ENCODE measurements around the gene MRPL55.

Gene MRPL55

GRCh38 chr1:228110556-228110955 lies 1.5 kb upstream of the MRPL55 start:
- H3K27ac ChIP-seq (replicated peaks) = no peak overlapping the region
- no peak overlapping the region for H3K4me3 ChIP-seq (replicated peaks; ENCODE audit: insufficient read depth, low read length)
- TF ChIP-seq POLR2AphosphoS5 (IDR thresholded peaks at IDR 0.05; ENCODE audit: low read depth) (no peak), SPI1 (IDR thresholded peaks at IDR 0.05; ENCODE audit: borderline replicate concordance, low read depth) (no peak), CTCF (IDR thresholded peaks at IDR 0.05; ENCODE audit: insufficient read depth, low read length) (no peak), GABPA (IDR thresholded peaks at IDR 0.05; ENCODE audit: low read depth) (no peak)
- DNase-seq (ENCODE audit: low read depth in 1 of 2, low spot score in 1 of 2) = no peak
- no peaks in the 10 kb centered on the region for H3K27me3 ChIP-seq (ENCODE audit: insufficient read depth, poor library complexity, severe bottlenecking)

GRCh38 chr1:228109962-228110488 lies 926 bp upstream of the MRPL55 start:
- H3K4me3 ChIP-seq (replicated peaks; ENCODE audit: insufficient read depth, low read length) = peak overlapping the region; percentile 89
- TF ChIP-seq POLR2AphosphoS5 (IDR thresholded peaks at IDR 0.05; ENCODE audit: low read depth) (no peak), SPI1 (IDR thresholded peaks at IDR 0.05; ENCODE audit: borderline replicate concordance, low read depth) (no peak), CTCF (IDR thresholded peaks at IDR 0.05; ENCODE audit: insufficient read depth, low read length) (no peak), REST (IDR thresholded peaks at IDR 0.05; ENCODE audit: insufficient replicate concordance, low read depth) (no peak), GABPA (IDR thresholded peaks at IDR 0.05; ENCODE audit: low read depth) (no peak)
- peak overlapping the region; percentile 80; the same call in 1 of the 2 replicates for H3K27ac ChIP-seq (replicated peaks)
- DNase-seq (ENCODE audit: low read depth in 1 of 2, low spot score in 1 of 2) = no peak
- H3K27me3 ChIP-seq (ENCODE audit: insufficient read depth, poor library complexity, severe bottlenecking) = no peaks in the 10 kb centered on the region

GRCh38 chr1:228108742-228109072 lies 392 bp downstream of the MRPL55 start:
- no peak for DNase-seq (ENCODE audit: low read depth in 1 of 2, low spot score in 1 of 2)
- peak overlapping the region; percentile 80 for H3K27ac ChIP-seq (replicated peaks)
- TF ChIP-seq CTCF (IDR thresholded peaks at IDR 0.05; ENCODE audit: insufficient read depth, low read length) (no peak), REST (IDR thresholded peaks at IDR 0.05; ENCODE audit: insufficient replicate concordance, low read depth) (no peak), GABPA (IDR thresholded peaks at IDR 0.05; ENCODE audit: low read depth) (no peak), SPI1 (IDR thresholded peaks at IDR 0.05; ENCODE audit: borderline replicate concordance, low read depth) (no peak), POLR2AphosphoS5 (IDR thresholded peaks at IDR 0.05; ENCODE audit: low read depth) (no peak)
- H3K4me3 ChIP-seq (replicated peaks; ENCODE audit: insufficient read depth, low read length) = peak overlapping the region; percentile 89
- no peaks in the 10 kb centered on the region for H3K27me3 ChIP-seq (ENCODE audit: insufficient read depth, poor library complexity, severe bottlenecking)
